ENCODE measurements around the gene ATP2C2. TPM values are rescaled to one million over a fixed set of nuclear protein-coding genes. Genes with fewer than 3 reads are reported as not detected.
"Not testable (repeated sequence)": the region's sequence is repeated elsewhere in the genome, so short reads cannot be mapped to it uniquely, and the experiment has no call there.

ATP2C2 gene
- total RNA-seq, 1 donor from 2014 or later = 32.1 TPM

DNA sequence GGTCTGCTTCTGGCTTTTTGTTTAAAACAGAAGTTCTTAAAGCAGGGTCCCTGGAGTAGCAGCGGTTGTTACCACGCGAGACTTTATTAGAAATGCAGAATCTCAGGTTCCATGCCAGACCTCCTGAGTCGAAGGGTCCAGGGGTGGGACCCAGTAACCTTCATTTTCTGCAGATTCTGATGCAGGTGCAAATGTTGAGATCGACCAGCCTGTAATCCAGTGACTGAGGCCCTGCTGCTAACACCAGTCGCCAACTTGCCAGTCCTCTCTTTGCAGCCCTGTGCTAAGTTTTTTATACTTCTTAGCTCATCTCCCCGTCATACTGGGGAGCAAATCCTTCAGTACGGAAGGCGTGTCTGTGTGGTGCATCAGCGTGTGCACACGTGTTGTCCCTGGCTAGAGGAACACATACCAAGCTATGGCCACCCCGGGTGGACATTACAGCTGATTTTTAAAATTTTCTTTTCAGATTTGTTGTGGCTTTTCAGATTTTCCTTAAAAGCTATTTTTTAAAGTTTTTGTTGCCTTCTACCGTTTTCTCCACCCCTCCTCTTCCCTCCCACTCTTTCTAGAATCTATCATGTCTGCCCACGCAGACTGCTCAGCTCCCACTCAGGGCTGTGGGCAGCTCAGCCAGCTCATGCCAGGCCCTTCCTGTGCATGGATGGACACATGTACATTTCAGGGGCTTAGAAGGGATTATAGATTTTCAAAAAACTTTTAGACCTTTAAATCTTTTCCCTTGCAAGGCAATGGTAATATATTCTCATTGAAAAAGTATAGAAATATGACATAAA lies 78.5 kb downstream of the ATP2C2 start:
- TF ChIP-seq, protein P1, sequence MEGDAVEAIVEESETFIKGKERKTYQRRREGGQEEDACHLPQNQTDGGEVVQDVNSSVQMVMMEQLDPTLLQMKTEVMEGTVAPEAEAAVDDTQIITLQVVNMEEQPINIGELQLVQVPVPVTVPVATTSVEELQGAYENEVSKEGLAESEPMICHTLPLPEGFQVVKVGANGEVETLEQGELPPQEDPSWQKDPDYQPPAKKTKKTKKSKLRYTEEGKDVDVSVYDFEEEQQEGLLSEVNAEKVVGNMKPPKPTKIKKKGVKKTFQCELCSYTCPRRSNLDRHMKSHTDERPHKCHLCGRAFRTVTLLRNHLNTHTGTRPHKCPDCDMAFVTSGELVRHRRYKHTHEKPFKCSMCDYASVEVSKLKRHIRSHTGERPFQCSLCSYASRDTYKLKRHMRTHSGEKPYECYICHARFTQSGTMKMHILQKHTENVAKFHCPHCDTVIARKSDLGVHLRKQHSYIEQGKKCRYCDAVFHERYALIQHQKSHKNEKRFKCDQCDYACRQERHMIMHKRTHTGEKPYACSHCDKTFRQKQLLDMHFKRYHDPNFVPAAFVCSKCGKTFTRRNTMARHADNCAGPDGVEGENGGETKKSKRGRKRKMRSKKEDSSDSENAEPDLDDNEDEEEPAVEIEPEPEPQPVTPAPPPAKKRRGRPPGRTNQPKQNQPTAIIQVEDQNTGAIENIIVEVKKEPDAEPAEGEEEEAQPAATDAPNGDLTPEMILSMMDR (IDR thresholded peaks at IDR 0.05; ENCODE audit: insufficient read depth, low read length, severe bottlenecking) = no peak
- FAIRE-seq = no peak
- no peak for DNase-seq (ENCODE audit: low read depth)
- H3K36me3 ChIP-seq (ENCODE audit: control insufficient read depth, insufficient read depth, low read length) = peaks cover 4% of the 10 kb centered on the region
- H3K27me3 ChIP-seq (ENCODE audit: control insufficient read depth, insufficient read depth, low read length) = no peaks in the 10 kb centered on the region
- H3K4me3 ChIP-seq (ENCODE audit: low read depth, low read length) = no peak overlapping the region

DNA sequence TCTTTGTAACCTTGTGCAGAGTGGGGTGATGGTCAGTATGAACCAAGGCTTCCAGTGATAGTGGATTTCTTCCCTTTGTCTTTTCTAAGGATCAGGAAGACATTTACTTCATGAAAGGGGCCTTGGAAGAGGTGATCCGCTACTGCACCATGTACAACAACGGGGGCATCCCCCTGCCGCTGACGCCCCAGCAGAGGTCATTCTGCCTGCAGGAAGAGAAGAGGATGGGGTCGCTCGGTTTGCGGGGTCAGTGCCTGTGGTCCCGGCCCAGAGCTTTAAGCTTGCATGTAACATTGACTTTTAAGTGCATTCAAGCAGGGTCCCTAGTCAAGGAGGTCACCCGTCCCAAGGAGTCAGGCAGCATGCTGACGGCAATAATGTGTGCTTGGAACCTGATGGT lies 80.1 kb downstream of the ATP2C2 start:
- H3K27me3 ChIP-seq (ENCODE audit: control insufficient read depth, insufficient read depth, low read length) = no peaks in the 10 kb centered on the region
- TF ChIP-seq, protein P1 (IDR thresholded peaks at IDR 0.05; ENCODE audit: insufficient read depth, low read length, severe bottlenecking) = no peak
- DNase-seq (ENCODE audit: low read depth) (no peak), FAIRE-seq (no peak)
- H3K36me3 ChIP-seq (ENCODE audit: control insufficient read depth, insufficient read depth, low read length) = peaks cover 4% of the 10 kb centered on the region
- H3K4me3 ChIP-seq (ENCODE audit: low read depth, low read length) = no peak overlapping the region

DNA sequence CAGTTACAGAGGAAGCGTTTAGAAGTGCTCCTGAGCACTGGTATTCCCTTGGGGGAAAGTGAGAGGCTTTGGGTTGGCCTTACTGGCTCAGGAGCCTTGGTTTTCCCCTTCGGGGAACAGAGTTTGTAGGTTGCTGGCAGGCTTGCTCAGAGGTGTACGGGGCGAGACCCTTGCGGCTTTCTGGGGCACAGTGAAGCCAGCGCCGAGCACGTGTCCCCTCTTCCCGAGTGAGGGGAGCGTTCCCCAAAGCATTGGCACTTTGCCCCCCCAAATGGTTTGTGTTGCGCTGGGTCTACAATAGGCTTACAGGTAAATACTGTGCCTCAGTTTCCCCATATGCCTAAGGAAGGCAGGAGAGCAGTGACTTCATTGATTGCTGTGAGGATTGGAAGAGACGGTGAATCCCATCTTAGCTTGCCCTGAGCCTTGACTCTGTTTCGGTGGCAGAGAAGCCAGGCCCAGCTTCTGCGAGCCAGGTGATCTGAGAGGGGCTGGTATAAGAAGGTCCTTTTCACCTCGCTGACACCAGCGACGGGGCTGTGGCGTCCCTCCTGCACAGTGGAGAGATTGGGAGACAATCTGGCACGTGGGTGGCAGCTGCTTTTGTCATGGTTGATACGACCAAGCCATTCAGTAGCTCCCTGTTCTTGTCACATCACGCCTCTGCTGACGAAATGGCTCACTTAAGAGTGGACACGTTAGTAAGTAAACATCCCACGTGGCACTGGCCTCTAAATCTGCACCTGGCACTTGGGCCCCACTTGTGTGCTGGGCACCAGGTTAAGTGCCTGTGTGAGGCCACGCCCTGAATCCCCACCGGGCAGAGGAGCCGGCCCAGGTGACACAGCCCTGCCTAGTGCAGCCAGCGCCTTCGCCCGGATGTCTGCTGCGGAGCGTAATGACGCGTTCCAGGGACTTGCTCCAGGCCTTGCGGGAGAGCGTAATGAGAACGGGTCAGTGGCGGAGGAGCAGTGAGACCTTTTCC lies 81.1 kb downstream of the ATP2C2 start:
- Histone ChIP-seq H3K27me3 (ENCODE audit: control insufficient read depth, insufficient read depth, low read length) (no peaks in the 10 kb centered on the region), H3K36me3 (ENCODE audit: control insufficient read depth, insufficient read depth, low read length) (peaks cover 4% of the 10 kb centered on the region), H3K4me3 (ENCODE audit: low read depth, low read length) (no peak overlapping the region)
- DNase-seq (ENCODE audit: low read depth) (no peak), FAIRE-seq (peak; percentile 70)
- TF ChIP-seq, protein P1 (IDR thresholded peaks at IDR 0.05; ENCODE audit: insufficient read depth, low read length, severe bottlenecking) = no peak

DNA sequence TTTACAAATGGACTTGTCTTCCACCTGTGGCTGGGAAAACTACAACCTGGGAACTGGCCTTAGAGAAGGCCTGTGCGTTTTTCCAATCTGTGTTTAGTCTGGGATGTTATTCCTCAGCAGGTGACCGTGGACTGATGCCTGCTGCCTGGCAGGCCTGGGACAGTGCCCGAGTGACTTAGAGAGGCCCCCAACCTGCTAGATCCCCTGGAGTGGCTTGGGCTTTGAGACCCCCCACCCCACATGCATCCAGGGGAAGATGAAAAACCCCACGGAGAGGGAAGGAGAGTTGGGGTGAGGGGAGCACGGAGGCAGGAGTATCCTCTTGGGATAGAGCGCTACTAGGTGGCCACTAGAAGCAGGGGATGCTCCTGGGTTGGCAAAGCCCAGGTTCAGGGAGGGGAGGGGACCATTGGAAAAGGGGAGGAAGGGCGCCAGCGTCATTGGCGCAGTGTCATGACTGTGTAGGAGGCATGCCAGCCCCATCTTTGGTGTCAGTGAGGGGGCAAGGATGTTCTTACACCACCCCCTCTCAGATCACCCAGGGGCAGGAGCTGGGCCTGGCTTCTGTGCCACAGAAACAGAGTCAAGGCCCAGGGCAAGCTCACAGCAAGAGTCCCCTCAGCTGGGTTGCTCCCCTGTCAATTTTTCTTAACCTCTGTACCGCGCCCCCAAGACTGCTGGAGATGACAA lies 82.0 kb downstream of the ATP2C2 start:
- no peaks in the 10 kb centered on the region for H3K27me3 ChIP-seq (ENCODE audit: control insufficient read depth, insufficient read depth, low read length)
- FAIRE-seq = no peak
- H3K4me3 ChIP-seq (ENCODE audit: low read depth, low read length) = no peak overlapping the region
- DNase-seq (ENCODE audit: low read depth) = no peak
- TF ChIP-seq, protein P1 (IDR thresholded peaks at IDR 0.05; ENCODE audit: insufficient read depth, low read length, severe bottlenecking) = no peak
- peaks cover 4% of the 10 kb centered on the region for H3K36me3 ChIP-seq (ENCODE audit: control insufficient read depth, insufficient read depth, low read length)

DNA sequence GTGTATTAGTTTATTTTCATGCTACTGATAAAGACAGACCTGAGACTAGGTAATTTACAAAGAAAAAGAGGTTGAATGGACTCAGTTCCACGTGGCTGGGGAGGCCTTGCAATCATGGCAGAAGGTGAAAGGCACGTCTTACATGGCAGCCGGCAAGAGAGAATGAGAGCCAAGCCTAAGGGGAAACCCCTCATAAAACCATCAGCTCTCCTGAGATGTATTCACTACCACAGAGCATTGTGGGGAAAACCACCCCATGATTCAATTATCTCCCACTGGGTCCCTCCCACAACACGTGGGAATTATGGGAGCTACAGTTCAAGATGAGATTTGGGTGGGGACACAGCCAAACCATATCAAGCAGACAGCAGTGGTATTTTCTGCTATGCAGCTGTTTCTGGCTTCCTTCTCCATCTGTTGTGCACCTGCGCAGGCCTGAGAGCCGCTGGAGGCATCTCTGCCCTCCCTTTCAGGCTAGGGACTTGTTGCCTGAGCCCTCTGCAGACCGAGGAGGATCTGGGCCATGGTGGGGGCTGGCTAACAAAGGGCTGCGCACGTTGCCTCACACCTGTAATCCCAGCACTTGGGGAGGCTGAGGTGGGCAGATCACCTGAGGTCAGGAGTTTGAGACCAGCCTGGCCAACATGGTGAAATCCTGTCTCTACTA lies 82.8 kb downstream of the ATP2C2 start:
- not testable (repeated sequence) for H3K4me3 ChIP-seq (ENCODE audit: low read depth, low read length); H3K36me3 ChIP-seq (ENCODE audit: control insufficient read depth, insufficient read depth, low read length); FAIRE-seq; DNase-seq (ENCODE audit: low read depth); H3K27me3 ChIP-seq (ENCODE audit: control insufficient read depth, insufficient read depth, low read length)
